Suppressor macrophage treated with lipopolysaccharide for 1 hour (primary cell): ENCODE data around the gene VMP1.
"Not testable (repeated sequence)": the region's sequence is repeated elsewhere in the genome, so short reads cannot be mapped to it uniquely, and the experiment has no call there.

ENCODE experiments used
- DNase-seq, 3 donors: peaks; one replicate each; pipeline ENCODE4 v3.0.0-alpha.2; 2020 to 2022

The VMP1 gene

GRCh38 chr17:59755069-59755468, 47.6 kb downstream of the VMP1 start:
- DNase-seq: not testable (repeated sequence)

- no peak for DNase-seq
These were observed 48.9 kb downstream of the VMP1 start for GRCh38 chr17:59756236-59756818.

GRCh38 chr17:59757043-59757442, 49.6 kb downstream of the VMP1 start:
- no peak for DNase-seq

- DNase-seq: no peak
These were observed 50.0 kb downstream of the VMP1 start for GRCh38 chr17:59757470-59757869.

GRCh38 chr17:59757881-59758385, 50.5 kb downstream of the VMP1 start:
- no peak for DNase-seq

GRCh38 chr17:59758998-59759651, 51.7 kb downstream of the VMP1 start:
- DNase-seq: not testable (repeated sequence)

- peak in 2 of 3 donors; percentile 53 for DNase-seq
These were observed 52.7 kb downstream of the VMP1 start for GRCh38 chr17:59760160-59760559.

- no peak for DNase-seq
These were observed 54.1 kb downstream of the VMP1 start for GRCh38 chr17:59761385-59762048.

GRCh38 chr17:59762049-59762823, 54.8 kb downstream of the VMP1 start:
- DNase-seq: peak; percentile 49 to 87 (median 73)

- no peak for DNase-seq
These were observed 55.4 kb downstream of the VMP1 start for GRCh38 chr17:59762824-59763374.

GRCh38 chr17:59763861-59764260, 56.4 kb downstream of the VMP1 start:
- peak in 1 of 3 donors; percentile 34 for DNase-seq

- DNase-seq: no peak
These were observed 56.9 kb downstream of the VMP1 start for GRCh38 chr17:59764292-59764741.

GRCh38 chr17:59765038-59765437, 57.6 kb downstream of the VMP1 start:
- DNase-seq: no peak

- no peak for DNase-seq
These were observed 59.0 kb downstream of the VMP1 start for GRCh38 chr17:59766491-59766890.

GRCh38 chr17:59767176-59767575, 59.7 kb downstream of the VMP1 start:
- no peak for DNase-seq

GRCh38 chr17:59769887-59770286, 62.4 kb downstream of the VMP1 start:
- DNase-seq: peak; percentile 46 to 94 (median 83)

- no peak for DNase-seq
These were observed 63.6 kb downstream of the VMP1 start for GRCh38 chr17:59771093-59771492.

- DNase-seq: no peak
These were observed 68.4 kb downstream of the VMP1 start for GRCh38 chr17:59775786-59776350.

- DNase-seq: no peak
These were observed 69.1 kb downstream of the VMP1 start for GRCh38 chr17:59776577-59776976.

- DNase-seq: no peak
These were observed 69.6 kb downstream of the VMP1 start for GRCh38 chr17:59777033-59777432.

GRCh38 chr17:59778996-59779395, 71.5 kb downstream of the VMP1 start:
- peak in 1 of 3 donors; percentile 21 for DNase-seq

GRCh38 chr17:59779521-59779920, 72.1 kb downstream of the VMP1 start:
- no peak for DNase-seq
